Endothelial cell of umbilical vein (primary cell): Measurements from ENCODE around the gene RAB3IL1. TPM values are rescaled to one million over a fixed set of nuclear protein-coding genes. Genes with fewer than 3 reads are reported as not detected.

Experiments used
- BruUV-seq: library from RNA; stranded (reverse); fragments of 400-500 nt; replicated peaks from 2 replicates; lab custom pipeline; 2021; lab: Mats Ljungman, UMichigan
- CTCF ChIA-PET: fragments of 300-600, 350-600 bp; sonication (Branson Sonifier 250); formaldehyde crosslinking; loops from one replicate; lab custom pipeline; 2021; ENCODE audit warnings: antibody characterized with exemption, inconsistent platforms; lab: Charles Lee
- POLR2A ChIA-PET: fragments of 300-600, 350-600 bp; sonication (Branson Sonifier 250); formaldehyde crosslinking; loops from one replicate; lab custom pipeline; 2021; ENCODE audit warnings: antibody characterized with exemption, inconsistent platforms; lab: Charles Lee
- DNase-seq: peaks from one replicate; pipeline ENCODE4 v3.0.0-alpha.2; 2011; ENCODE audit warnings: low read depth, low spot score
- FAIRE-seq: peaks from 2 replicates; lab custom pipeline; 2011; peaks lifted over from hg19 to GRCh38; lab: Jason Lieb, UNC
- H2AFZ ChIP-seq: 2 replicates; pipeline ENCODE4 v1.6.0; 2012; ENCODE audit warnings: low read depth, low read length, control low read depth, inconsistent platforms
- H3K27ac ChIP-seq: 2 replicates; pipeline ENCODE4 v1.5.1; 2011; ENCODE audit warnings: low read depth, mild to moderate bottlenecking, control low read depth, low read length, moderate library complexity; ENCODE audit not compliant: insufficient read depth
- H3K27me3 ChIP-seq, 2 experiments: 2 replicates each; pipeline versions ENCODE4 v1.6.0 to v1.6.1; 2011; ENCODE audit warnings: low read length in 2 of 2, mixed read lengths in 1 of 2; ENCODE audit not compliant: control insufficient read depth in 2 of 2, insufficient read depth in 2 of 2
- H3K36me3 ChIP-seq, 2 experiments: 2 replicates in 1 of 2; 3 replicates in 1 of 2; pipeline ENCODE4 v1.5.1; 2011; ENCODE audit warnings: low read length in 2 of 2, mild to moderate bottlenecking in 1 of 2, moderate library complexity in 1 of 2; ENCODE audit not compliant: control insufficient read depth in 2 of 2, insufficient read depth in 2 of 2; ENCODE audit errors: extremely low read depth in 1 of 2
- H3K4me1 ChIP-seq: 3 replicates; pipeline ENCODE4 v1.5.1; 2011; ENCODE audit warnings: mild to moderate bottlenecking, low read length; ENCODE audit not compliant: control insufficient read depth, insufficient read depth; ENCODE audit errors: extremely low read depth
- H3K4me2 ChIP-seq: 2 replicates; pipeline ENCODE4 v1.6.1; 2011; ENCODE audit warnings: low read length, control low read depth, mixed read lengths; ENCODE audit not compliant: insufficient read depth
- H3K4me3 ChIP-seq, 3 experiments: fragments of 200-600 bp in 1 of 3; sonication (generic), shearing (Covaris generic) in 1 of 3; replicated peaks in 1 of 3; 2 replicates each; pipeline ENCODE4 v1.5.1; 2011 to 2016; ENCODE audit warnings: control low read depth in 3 of 3, low read length in 3 of 3, mild to moderate bottlenecking in 2 of 3, inconsistent platforms in 1 of 3, low read depth in 1 of 3, moderate library complexity in 1 of 3; ENCODE audit not compliant: insufficient read depth in 1 of 3
- H3K79me2 ChIP-seq: 2 replicates; pipeline ENCODE4 v1.6.0; 2012; ENCODE audit warnings: low read length, inconsistent platforms; ENCODE audit not compliant: control insufficient read depth, insufficient read depth
- H3K9ac ChIP-seq: replicated peaks from 2 replicates; pipeline ENCODE3; 2011; ENCODE audit warnings: low read length, control low read depth; ENCODE audit not compliant: insufficient read depth; ENCODE audit errors: extremely low read depth
- H3K9me1 ChIP-seq: replicated peaks from 3 replicates; pipeline ENCODE4 v1.6.0; 2011; ENCODE audit warnings: mild to moderate bottlenecking, low read length; ENCODE audit not compliant: control insufficient read depth, insufficient read depth; ENCODE audit errors: extremely low read depth
- H3K9me3 ChIP-seq: replicated peaks from 2 replicates; pipeline ENCODE4 v1.5.1; 2012; ENCODE audit warnings: low read length, inconsistent platforms; ENCODE audit not compliant: control insufficient read depth, insufficient read depth
- H4K20me1 ChIP-seq: replicated peaks from 2 replicates; pipeline ENCODE3; 2011; ENCODE audit warnings: mild to moderate bottlenecking, low read length; ENCODE audit not compliant: control insufficient read depth, insufficient read depth; ENCODE audit errors: extremely low read depth
- EZH2 ChIP-seq: IDR thresholded peaks from 2 replicates; pipeline ENCODE4 v1.6.1; 2012; ENCODE audit warnings: borderline replicate concordance, low read depth, mild to moderate bottlenecking, moderate library complexity, low read length, inconsistent platforms; ENCODE audit not compliant: severe bottlenecking
- FOS ChIP-seq: IDR thresholded peaks from 2 replicates; pipeline ENCODE4 v1.6.1; 2011; ENCODE audit warnings: mild to moderate bottlenecking, low read length, moderate library complexity, borderline replicate concordance; ENCODE audit not compliant: insufficient read depth
- GATA2 ChIP-seq: IDR thresholded peaks from 2 replicates; pipeline ENCODE4 v1.7.0; 2011; ENCODE audit warnings: low read depth, mild to moderate bottlenecking, moderate library complexity, mixed read lengths, low read length; ENCODE audit not compliant: insufficient read length, insufficient read depth
- JUN ChIP-seq: IDR thresholded peaks from 2 replicates; pipeline ENCODE4 v1.6.1; 2011; ENCODE audit warnings: borderline replicate concordance, low read depth; ENCODE audit not compliant: insufficient read length, insufficient read depth
- MYC ChIP-seq: IDR thresholded peaks from one replicate; pipeline ENCODE4 v1.6.1; 2011; ENCODE audit warnings: mild to moderate bottlenecking, low read depth, low read length
- POLR2A ChIP-seq: IDR thresholded peaks from 2 replicates; pipeline ENCODE4 v1.6.1; 2012; ENCODE audit warnings: low read depth, mild to moderate bottlenecking, control low read depth, low read length
- POLR2AphosphoS5 ChIP-seq: IDR thresholded peaks from 2 replicates; pipeline ENCODE4 v1.6.1; 2012; ENCODE audit warnings: low read depth, mild to moderate bottlenecking, control low read depth, low read length, moderate library complexity; ENCODE audit not compliant: insufficient read depth
- dilution Hi-C: fragments of 300-500 bp; cut with MboI; formaldehyde crosslinking; loops from one replicate; pipeline ENCODE4 v1.15.0; 2019; ENCODE audit warnings: low sequenced_read_pairs; ENCODE audit not compliant: extremely low pct_ligation_motif_present
- intact Hi-C: fragments of 100-400 bp; cut with micrococcal nuclease; formaldehyde crosslinking; loops from one replicate; pipeline ENCODE4 v1.10.0; 2022
- polyA plus RNA-seq, 4 experiments: library from polyadenylated mRNA; depleted of rRNA in 3 of 4; stranded (reverse) in 3 of 4; unstranded in 1 of 4; fragments of >200 nt; gene quantifications; 2 replicates each; pipeline versions ENCODE4 v1.2.1 to v1.2.3, GENCODE V29; 2011 to 2012; ENCODE audit warnings: missing spikeins in 1 of 4
- total RNA-seq: library from RNA; stranded (reverse); gene quantifications from 2 replicates; pipeline ENCODE4 v1.2.3, GENCODE V29; 2021
- TF ChIP-seq, protein P1 (sequence below), 2 donors: IDR thresholded peaks; 1 replicate in 1 of 2; 2 replicates in 1 of 2; pipeline ENCODE4 v1.5.1; 2011; ENCODE audit warnings: low read length in 2 of 2, mild to moderate bottlenecking in 2 of 2, moderate library complexity in 2 of 2, control low read depth in 1 of 2, inconsistent platforms in 1 of 2, low read depth in 1 of 2; ENCODE audit not compliant: insufficient read depth in 1 of 2; ENCODE audit errors: extremely low read depth in 1 of 2
- TF ChIP-seq, protein P2 (sequence below): IDR thresholded peaks from 2 replicates; pipeline ENCODE4 v1.6.1; 2011; ENCODE audit not compliant: insufficient read depth, insufficient read length

The RAB3IL1 gene
- total and polyA plus RNA-seq, 2 donors (not counting 3 experiments of a cell fraction or from before 2014, with no cell fraction given): 1.8 to 3.6 TPM

GRCh38 chr11:61904539-61905048 is 12.8 kb downstream of the RAB3IL1 start:
- H3K9me1 ChIP-seq: no peaks in the 10 kb centered on the region
- dilution Hi-C loops (no loop called here), intact Hi-C loops (no loop called here)
- H2AFZ ChIP-seq: no peak overlapping the region
- FAIRE-seq (no peak), DNase-seq (peak; percentile 21)
- H4K20me1 ChIP-seq: no peaks in the 10 kb centered on the region
- no peak overlapping the region for H3K9ac ChIP-seq
- CTCF ChIA-PET: interaction anchor here (0.8 to 16.0 kb wide), 4 partner anchors 15 to 204 kb away, joined by 3 to 416 read pairs (median 10); no protein-coding TSS in a partner anchor
- no peak overlapping the region for H3K27ac ChIP-seq
- no peaks in the 10 kb centered on the region for H3K9me3 ChIP-seq
- TF ChIP-seq MYC (no peak), POLR2AphosphoS5 (no peak), POLR2A (no peak), EZH2 (no peak), JUN (no peak), GATA2 (no peak), FOS (no peak)
- TF ChIP-seq, protein P1, sequence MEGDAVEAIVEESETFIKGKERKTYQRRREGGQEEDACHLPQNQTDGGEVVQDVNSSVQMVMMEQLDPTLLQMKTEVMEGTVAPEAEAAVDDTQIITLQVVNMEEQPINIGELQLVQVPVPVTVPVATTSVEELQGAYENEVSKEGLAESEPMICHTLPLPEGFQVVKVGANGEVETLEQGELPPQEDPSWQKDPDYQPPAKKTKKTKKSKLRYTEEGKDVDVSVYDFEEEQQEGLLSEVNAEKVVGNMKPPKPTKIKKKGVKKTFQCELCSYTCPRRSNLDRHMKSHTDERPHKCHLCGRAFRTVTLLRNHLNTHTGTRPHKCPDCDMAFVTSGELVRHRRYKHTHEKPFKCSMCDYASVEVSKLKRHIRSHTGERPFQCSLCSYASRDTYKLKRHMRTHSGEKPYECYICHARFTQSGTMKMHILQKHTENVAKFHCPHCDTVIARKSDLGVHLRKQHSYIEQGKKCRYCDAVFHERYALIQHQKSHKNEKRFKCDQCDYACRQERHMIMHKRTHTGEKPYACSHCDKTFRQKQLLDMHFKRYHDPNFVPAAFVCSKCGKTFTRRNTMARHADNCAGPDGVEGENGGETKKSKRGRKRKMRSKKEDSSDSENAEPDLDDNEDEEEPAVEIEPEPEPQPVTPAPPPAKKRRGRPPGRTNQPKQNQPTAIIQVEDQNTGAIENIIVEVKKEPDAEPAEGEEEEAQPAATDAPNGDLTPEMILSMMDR (IDR thresholded peaks at IDR 0.05; ENCODE audit: extremely low read depth in 1 of 2, insufficient read depth in 1 of 2, low read depth in 1 of 2, low read length in 2 of 2): no peak
- TF ChIP-seq, protein P2, sequence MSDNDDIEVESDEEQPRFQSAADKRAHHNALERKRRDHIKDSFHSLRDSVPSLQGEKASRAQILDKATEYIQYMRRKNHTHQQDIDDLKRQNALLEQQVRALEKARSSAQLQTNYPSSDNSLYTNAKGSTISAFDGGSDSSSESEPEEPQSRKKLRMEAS: no peak
- no peak overlapping the region for H3K4me2 ChIP-seq
- no peaks in the 10 kb centered on the region for H3K27me3 ChIP-seq
- no peaks in the 10 kb centered on the region for H3K36me3 ChIP-seq
- H3K79me2 ChIP-seq: no peaks in the 10 kb centered on the region
- H3K4me3 ChIP-seq: no peak overlapping the region
- no peaks in the 10 kb centered on the region for H3K4me1 ChIP-seq
- BruUV-seq: no TSS peak
- POLR2A ChIA-PET: no interaction called here
